ENCODE measurements around the gene ARRB1. TPM values are rescaled to one million over a fixed set of nuclear protein-coding genes. Genes with fewer than 3 reads are reported as not detected.

ARRB1 gene
- total and polyA plus RNA-seq, 9 donors = 15.2 to 68.0 (median 27.2) TPM

GRCh38 chr11:75268626-75269366 lies 82.7 kb downstream of the ARRB1 start:
- H3K4me1 ChIP-seq (ENCODE audit: insufficient read depth) = no peaks in the 10 kb centered on the region
- TF ChIP-seq CTCF (IDR thresholded peaks at IDR 0.05) = no peak
- TF ChIP-seq EP300 (IDR thresholded peaks at IDR 0.05) = no peak
- no peak for TF ChIP-seq POLR2A (IDR thresholded peaks at IDR 0.05)
- H3K9me3 ChIP-seq = no peaks in the 10 kb centered on the region
- WGBS, 3 donors = 92 to 93% (median 93%) methylated on average over 24 to 25 of the region's 25 CpGs
- H3K27ac ChIP-seq = no peak overlapping the region
- no peak overlapping the region for H3K4me3 ChIP-seq
- peak in 2 of 5 donors; percentile 17 to 29 for DNase-seq
- no peaks in the 10 kb centered on the region for H3K36me3 ChIP-seq
- H3K27me3 ChIP-seq = no peaks in the 10 kb centered on the region
- intact Hi-C loops (cut with DNase I) = no loop called here

GRCh38 chr11:75267171-75267970 lies 84.1 kb downstream of the ARRB1 start:
- no peaks in the 10 kb centered on the region for H3K4me1 ChIP-seq (ENCODE audit: insufficient read depth)
- no peak overlapping the region for H3K27ac ChIP-seq
- H3K9me3 ChIP-seq = no peaks in the 10 kb centered on the region
- no peaks in the 10 kb centered on the region for H3K36me3 ChIP-seq
- TF ChIP-seq POLR2A (IDR thresholded peaks at IDR 0.05) (no peak), EP300 (IDR thresholded peaks at IDR 0.05) (no peak), CTCF (IDR thresholded peaks at IDR 0.05) (no peak)
- intact Hi-C loops (cut with DNase I) = no loop called here
- peak in 2 of 5 donors; percentile 9 to 23 for DNase-seq
- WGBS, 3 donors = 71 to 76% (median 76%) methylated on average over 26 to 27 of the region's 27 CpGs
- no peaks in the 10 kb centered on the region for H3K27me3 ChIP-seq
- H3K4me3 ChIP-seq = no peak overlapping the region

- Histone ChIP-seq H3K4me3 (no peak overlapping the region), H3K27me3 (no peaks in the 10 kb centered on the region), H3K36me3 (no peaks in the 10 kb centered on the region), H3K9me3 (no peaks in the 10 kb centered on the region), H3K4me1 (ENCODE audit: insufficient read depth) (no peaks in the 10 kb centered on the region), H3K27ac (no peak overlapping the region)
- no peak for TF ChIP-seq CTCF (IDR thresholded peaks at IDR 0.05)
- TF ChIP-seq EP300 (IDR thresholded peaks at IDR 0.05) = no peak
- no peak for TF ChIP-seq POLR2A (IDR thresholded peaks at IDR 0.05)
- DNase-seq = peak in 4 of 5 donors; percentile 7 to 17 (median 8)
- intact Hi-C loops (cut with DNase I) = no loop called here
- WGBS, 3 donors = 79 to 80% (median 79%) methylated on average over 17 of the region's 17 CpGs
Observed at GRCh38 chr11:75265851-75266531, 85.5 kb downstream of the ARRB1 start.

- 79 to 87% (median 80%) methylated on average over 6 of the region's 6 CpGs for WGBS, 3 donors
- no peak overlapping the region for H3K4me3 ChIP-seq
- no peaks in the 10 kb centered on the region for H3K36me3 ChIP-seq
- H3K27ac ChIP-seq = no peak overlapping the region
- no peaks in the 10 kb centered on the region for H3K9me3 ChIP-seq
- intact Hi-C loops (cut with DNase I) = no loop called here
- no peaks in the 10 kb centered on the region for H3K4me1 ChIP-seq (ENCODE audit: insufficient read depth)
- peak in 4 of 5 donors; percentile 7 to 13 (median 12) for DNase-seq
- no peak for TF ChIP-seq EP300 (IDR thresholded peaks at IDR 0.05)
- no peak for TF ChIP-seq CTCF (IDR thresholded peaks at IDR 0.05)
- TF ChIP-seq POLR2A (IDR thresholded peaks at IDR 0.05) = no peak
- H3K27me3 ChIP-seq = no peaks in the 10 kb centered on the region
Observed at GRCh38 chr11:75264971-75265370, 86.5 kb downstream of the ARRB1 start.
